Left renal pelvis (tissue), 4 donors: Measurements from ENCODE around the gene ITGB8. TPM values are rescaled to one million over a fixed set of nuclear protein-coding genes. Genes with fewer than 3 reads are reported as not detected.

Experiments used
- DNase-seq, 4 donors: peaks; one replicate each; pipeline ENCODE4 v3.0.0-alpha.2; 2013; ENCODE audit warnings: low read depth in 4 of 4, low spot score in 3 of 4
- polyA plus RNA-seq, 4 donors: library from polyadenylated mRNA; unstranded; fragments of 120-200 nt; gene quantifications; one replicate each; pipeline ENCODE4 v1.2.1, GENCODE V29; 2013; ENCODE audit not compliant: insufficient read length in 4 of 4

The ITGB8 gene
- polyA plus RNA-seq, 4 donors, result 14.4 to 48.0 (median 47.0) TPM

- no peak for DNase-seq
These were observed 1.5 kb downstream of the ITGB8 start for GRCh38 chr7:20331910-20332813.

GRCh38 chr7:20338285-20338684 is 7.6 kb downstream of the ITGB8 start:
- no peak for DNase-seq

- DNase-seq, result no peak
These were observed 10.1 kb downstream of the ITGB8 start for GRCh38 chr7:20340839-20341238.

GRCh38 chr7:20343205-20343604 is 12.5 kb downstream of the ITGB8 start:
- no peak for DNase-seq

- no peak for DNase-seq
These were observed 13.2 kb downstream of the ITGB8 start for GRCh38 chr7:20343941-20344340.

- no peak for DNase-seq
These were observed 13.7 kb downstream of the ITGB8 start for GRCh38 chr7:20344396-20344795.

GRCh38 chr7:20346577-20346976 is 15.9 kb downstream of the ITGB8 start:
- no peak for DNase-seq

- no peak for DNase-seq
These were observed 17.0 kb downstream of the ITGB8 start for GRCh38 chr7:20347680-20348079.

GRCh38 chr7:20348125-20348807 is 17.6 kb downstream of the ITGB8 start:
- DNase-seq, result no peak

- peak in 1 of 4 donors; percentile 31 for DNase-seq
These were observed 19.8 kb downstream of the ITGB8 start for GRCh38 chr7:20350518-20350951.

- no peak for DNase-seq
These were observed 20.4 kb downstream of the ITGB8 start for GRCh38 chr7:20350996-20351692.

GRCh38 chr7:20351901-20352300 is 21.2 kb downstream of the ITGB8 start:
- peak in 1 of 4 donors; percentile 29 for DNase-seq

GRCh38 chr7:20352573-20353306 is 22.0 kb downstream of the ITGB8 start:
- DNase-seq, result no peak

GRCh38 chr7:20354610-20355528 is 24.2 kb downstream of the ITGB8 start:
- DNase-seq, result no peak

- DNase-seq, result no peak
These were observed 27.4 kb downstream of the ITGB8 start for GRCh38 chr7:20358106-20358505.

GRCh38 chr7:20358762-20359282 is 28.1 kb downstream of the ITGB8 start:
- no peak for DNase-seq

- DNase-seq, result no peak
These were observed 28.8 kb downstream of the ITGB8 start for GRCh38 chr7:20359341-20359963.

GRCh38 chr7:20362574-20363253 is 32.0 kb downstream of the ITGB8 start:
- DNase-seq, result no peak
